Measurements from ENCODE around the gene UGCG. TPM values are rescaled to one million over a fixed set of nuclear protein-coding genes. Genes with fewer than 3 reads are reported as not detected.

Gene UGCG
- total and polyA plus RNA-seq, 10 of the 15 experiments (the other 5 are each of a cell fraction or from before 2014, with no cell fraction given), result 21.7 to 96.6 (median 48.9) TPM

DNA sequence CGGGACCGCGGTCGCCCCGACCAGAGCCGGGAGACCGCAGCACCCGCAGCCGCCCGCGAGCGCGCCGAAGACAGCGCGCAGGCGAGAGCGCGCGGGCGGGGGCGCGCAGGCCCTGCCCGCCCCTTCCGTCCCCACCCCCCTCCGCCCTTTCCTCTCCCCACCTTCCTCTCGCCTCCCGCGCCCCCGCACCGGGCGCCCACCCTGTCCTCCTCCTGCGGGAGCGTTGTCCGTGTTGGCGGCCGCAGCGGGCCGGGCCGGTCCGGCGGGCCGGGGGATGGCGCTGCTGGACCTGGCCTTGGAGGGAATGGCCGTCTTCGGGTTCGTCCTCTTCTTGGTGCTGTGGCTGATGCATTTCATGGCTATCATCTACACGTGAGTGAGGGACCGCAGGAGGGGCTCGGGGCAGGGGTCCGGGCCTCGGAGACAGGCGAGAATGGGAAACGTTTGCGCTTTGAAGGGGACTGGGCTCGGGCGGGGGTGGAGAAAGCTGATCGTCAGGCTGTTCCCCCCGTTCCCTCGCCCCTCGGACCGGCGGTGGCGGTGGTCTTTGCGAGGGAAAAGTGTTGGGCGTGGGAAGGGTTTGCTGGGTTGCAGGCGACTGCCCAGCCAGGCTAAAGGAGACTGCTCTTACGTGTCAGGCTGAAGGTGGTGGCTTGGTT, 457 bp downstream of the UGCG start (continued):
- TF ChIP-seq, protein P1, sequence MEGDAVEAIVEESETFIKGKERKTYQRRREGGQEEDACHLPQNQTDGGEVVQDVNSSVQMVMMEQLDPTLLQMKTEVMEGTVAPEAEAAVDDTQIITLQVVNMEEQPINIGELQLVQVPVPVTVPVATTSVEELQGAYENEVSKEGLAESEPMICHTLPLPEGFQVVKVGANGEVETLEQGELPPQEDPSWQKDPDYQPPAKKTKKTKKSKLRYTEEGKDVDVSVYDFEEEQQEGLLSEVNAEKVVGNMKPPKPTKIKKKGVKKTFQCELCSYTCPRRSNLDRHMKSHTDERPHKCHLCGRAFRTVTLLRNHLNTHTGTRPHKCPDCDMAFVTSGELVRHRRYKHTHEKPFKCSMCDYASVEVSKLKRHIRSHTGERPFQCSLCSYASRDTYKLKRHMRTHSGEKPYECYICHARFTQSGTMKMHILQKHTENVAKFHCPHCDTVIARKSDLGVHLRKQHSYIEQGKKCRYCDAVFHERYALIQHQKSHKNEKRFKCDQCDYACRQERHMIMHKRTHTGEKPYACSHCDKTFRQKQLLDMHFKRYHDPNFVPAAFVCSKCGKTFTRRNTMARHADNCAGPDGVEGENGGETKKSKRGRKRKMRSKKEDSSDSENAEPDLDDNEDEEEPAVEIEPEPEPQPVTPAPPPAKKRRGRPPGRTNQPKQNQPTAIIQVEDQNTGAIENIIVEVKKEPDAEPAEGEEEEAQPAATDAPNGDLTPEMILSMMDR (IDR thresholded peaks at IDR 0.05 in 2 of 3, conservative IDR thresholded peaks at IDR 0.05 in 1 of 3; ENCODE audit: control insufficient read depth in 2 of 3, extremely low read depth in 1 of 3, insufficient read depth in 1 of 3, low read depth in 3 of 3, low read length in 3 of 3), result peak in 1 of 3 experiments; percentile 30; a peak in 2 of 6 replicates
- peak in 1 of 2 experiments; percentile 45; a peak in 3 of 4 replicates for TF ChIP-seq BHLHE40 (IDR thresholded peaks at IDR 0.05; ENCODE audit: borderline replicate concordance in 1 of 2, low read depth in 2 of 2, low read length in 1 of 2)

DNA sequence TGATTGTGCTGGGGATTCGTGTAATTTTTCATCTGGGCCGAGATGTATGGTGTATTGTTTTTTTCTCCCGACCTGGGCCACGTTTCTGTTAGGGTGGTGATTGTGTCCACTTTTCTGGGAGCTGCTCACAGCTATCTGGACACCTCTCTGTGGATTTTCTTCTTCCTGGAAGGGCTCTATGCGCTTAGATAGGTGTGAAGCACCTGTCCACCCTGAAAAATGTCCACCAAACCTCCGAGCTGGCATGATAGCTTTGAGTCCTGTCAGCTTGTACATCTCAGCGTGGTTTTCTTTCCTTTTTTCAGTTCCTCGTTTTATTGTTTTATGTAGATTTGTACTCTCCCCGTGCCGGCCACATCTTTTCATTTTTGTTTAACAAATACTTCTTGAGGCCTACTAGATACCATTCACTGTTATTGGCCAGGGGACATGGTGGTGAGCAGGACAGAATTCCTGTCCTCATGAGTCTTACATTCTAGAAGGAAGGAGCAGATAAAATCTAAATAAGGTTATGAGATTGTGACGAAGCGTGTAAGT, 1.1 kb downstream of the UGCG start:
- peak overlapping the region; percentile 54 for H3K4me2 ChIP-seq (ENCODE audit: control insufficient read depth, insufficient read depth)
- H4K20me1 ChIP-seq (ENCODE audit: control insufficient read depth, insufficient read depth), result no peaks in the 10 kb centered on the region; the same call in 1 of the 2 replicates
- H3K27me3 ChIP-seq (replicated peaks in 1 of 2; ENCODE audit: control insufficient read depth in 2 of 2, insufficient read depth in 2 of 2, low read length in 1 of 2), result no peaks in the 10 kb centered on the region
- H3K9ac ChIP-seq (ENCODE audit: control insufficient read depth, insufficient read depth, low read length), result peak overlapping the region; percentile 72
- H3K27ac ChIP-seq (ENCODE audit: control insufficient read depth, insufficient read depth), result peak overlapping the region; percentile 93
- RAD21 ChIA-PET (ENCODE audit: unreplicated experiment), result interaction anchor here (0.6 to 3.4 kb wide), 30 partner anchors 11 to 237 kb away, joined by 3 to 26 read pairs (median 4); partner anchors contain the start of gene GNG10
- POLR2A ChIA-PET, result interaction anchor here (0.6 to 2.2 kb wide), 15 partner anchors 9 to 177 kb away, joined by 3 to 9 read pairs (median 5); no protein-coding TSS in a partner anchor
- WGBS (ENCODE audit: insufficient coverage, insufficient replicate concordance, low lambda C conversion rate, missing lambda C conversion rate), result 1% methylated on average over 12 of the region's 12 CpGs
- peaks cover 2% of the 10 kb centered on the region; the same call in 2 of the 3 replicates for H3K9me3 ChIP-seq (replicated peaks; ENCODE audit: control insufficient read depth, insufficient read depth, low read length)
- peak overlapping the region; percentile 80 for H3K4me3 ChIP-seq
- H3K79me2 ChIP-seq (ENCODE audit: control insufficient read depth, insufficient read depth, low read length), result peaks cover 65% of the 10 kb centered on the region
- ATAC-seq, result peak; percentile 64
- BruUV-seq (replicated peaks), result no TSS peak
- intact Hi-C loops (cut with micrococcal nuclease; ENCODE audit: unreplicated experiment) (loop anchor here (2.0 to 5.0 kb wide), 4 partner anchors 87 to 435 kb away; partner anchors contain the start of gene PTBP3), in situ Hi-C loops (cut with MboI) (no loop called here)
- H3K36me3 ChIP-seq (ENCODE audit: control insufficient read depth in 2 of 2, insufficient read depth in 2 of 2, low read length in 1 of 2), result peaks cover 0 to 7% of the 10 kb centered on the region in 2 experiments; a peak in 2 of 4 replicates
- H2AFZ ChIP-seq (ENCODE audit: control insufficient read depth, low read depth, low read length), result no peak overlapping the region; the same call in 1 of the 2 replicates
- CTCF ChIA-PET, result interaction anchor here (0.7 to 2.9 kb wide), 10 partner anchors 10 to 177 kb away, joined by 3 to 13 read pairs (median 4); no protein-coding TSS in a partner anchor
- H3K4me1 ChIP-seq (ENCODE audit: control insufficient read depth, insufficient read depth, low read length), result peaks cover 5% of the 10 kb centered on the region
- peak; percentile 78 for FAIRE-seq
- DNase-seq (ENCODE audit: low read depth, low spot score), result peak; percentile 74
- SMC1A ChIA-PET (ENCODE audit: uncharacterized antibody, unreplicated experiment), result interaction anchor here (0.7 to 3.7 kb wide), 25 partner anchors 9 to 482 kb away, joined by 3 to 26 read pairs (median 4); partner anchors contain the start of gene HSDL2
- peak; percentile 45; the same call in 1 of the 2 replicates for TF ChIP-seq CREM (IDR thresholded peaks at IDR 0.05; ENCODE audit: low read depth)
- TF ChIP-seq MTA2 (IDR thresholded peaks at IDR 0.05; ENCODE audit: low read depth), result peak; percentile 48; the same call in 1 of the 2 replicates
- TF ChIP-seq JUND (IDR thresholded peaks at IDR 0.05; ENCODE audit: low read depth, low read length), result no peak
- TF ChIP-seq IRF4 (IDR thresholded peaks at IDR 0.05; ENCODE audit: low read depth, low read length), result peak; percentile 44; the same call in 1 of the 2 replicates
- TF ChIP-seq, protein P2, sequence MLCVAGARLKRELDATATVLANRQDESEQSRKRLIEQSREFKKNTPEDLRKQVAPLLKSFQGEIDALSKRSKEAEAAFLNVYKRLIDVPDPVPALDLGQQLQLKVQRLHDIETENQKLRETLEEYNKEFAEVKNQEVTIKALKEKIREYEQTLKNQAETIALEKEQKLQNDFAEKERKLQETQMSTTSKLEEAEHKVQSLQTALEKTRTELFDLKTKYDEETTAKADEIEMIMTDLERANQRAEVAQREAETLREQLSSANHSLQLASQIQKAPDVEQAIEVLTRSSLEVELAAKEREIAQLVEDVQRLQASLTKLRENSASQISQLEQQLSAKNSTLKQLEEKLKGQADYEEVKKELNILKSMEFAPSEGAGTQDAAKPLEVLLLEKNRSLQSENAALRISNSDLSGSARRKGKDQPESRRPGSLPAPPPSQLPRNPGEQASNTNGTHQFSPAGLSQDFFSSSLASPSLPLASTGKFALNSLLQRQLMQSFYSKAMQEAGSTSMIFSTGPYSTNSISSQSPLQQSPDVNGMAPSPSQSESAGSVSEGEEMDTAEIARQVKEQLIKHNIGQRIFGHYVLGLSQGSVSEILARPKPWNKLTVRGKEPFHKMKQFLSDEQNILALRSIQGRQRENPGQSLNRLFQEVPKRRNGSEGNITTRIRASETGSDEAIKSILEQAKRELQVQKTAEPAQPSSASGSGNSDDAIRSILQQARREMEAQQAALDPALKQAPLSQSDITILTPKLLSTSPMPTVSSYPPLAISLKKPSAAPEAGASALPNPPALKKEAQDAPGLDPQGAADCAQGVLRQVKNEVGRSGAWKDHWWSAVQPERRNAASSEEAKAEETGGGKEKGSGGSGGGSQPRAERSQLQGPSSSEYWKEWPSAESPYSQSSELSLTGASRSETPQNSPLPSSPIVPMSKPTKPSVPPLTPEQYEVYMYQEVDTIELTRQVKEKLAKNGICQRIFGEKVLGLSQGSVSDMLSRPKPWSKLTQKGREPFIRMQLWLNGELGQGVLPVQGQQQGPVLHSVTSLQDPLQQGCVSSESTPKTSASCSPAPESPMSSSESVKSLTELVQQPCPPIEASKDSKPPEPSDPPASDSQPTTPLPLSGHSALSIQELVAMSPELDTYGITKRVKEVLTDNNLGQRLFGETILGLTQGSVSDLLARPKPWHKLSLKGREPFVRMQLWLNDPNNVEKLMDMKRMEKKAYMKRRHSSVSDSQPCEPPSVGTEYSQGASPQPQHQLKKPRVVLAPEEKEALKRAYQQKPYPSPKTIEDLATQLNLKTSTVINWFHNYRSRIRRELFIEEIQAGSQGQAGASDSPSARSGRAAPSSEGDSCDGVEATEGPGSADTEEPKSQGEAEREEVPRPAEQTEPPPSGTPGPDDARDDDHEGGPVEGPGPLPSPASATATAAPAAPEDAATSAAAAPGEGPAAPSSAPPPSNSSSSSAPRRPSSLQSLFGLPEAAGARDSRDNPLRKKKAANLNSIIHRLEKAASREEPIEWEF (IDR thresholded peaks at IDR 0.05; ENCODE audit: insufficient replicate concordance, low read depth, low read length), result no peak
- TF ChIP-seq SPI1 (IDR thresholded peaks at IDR 0.05; ENCODE audit: borderline replicate concordance, insufficient read depth, low read depth, low read length), result peak; percentile 94

Data from GM12878 (cell line).